K562 (cell line): ENCODE results near the gene PTCH1. TPM values are rescaled to one million over a fixed set of nuclear protein-coding genes. Genes with fewer than 3 reads are reported as not detected.
A peak's percentile ranks its signal among the peaks of the same experiment; 100 is the strongest.

ENCODE experiments used
- ATF4 ChIP-seq: fragments of 450-650 bp; formaldehyde crosslinking; IDR thresholded peaks from 2 replicates; pipeline ENCODE4 v1.4.0; 2022; ENCODE audit warnings: mild to moderate bottlenecking, moderate library complexity
- CTBP1 ChIP-seq: fragments of 450-650 bp; IDR thresholded peaks from 2 replicates; pipeline ENCODE4 v1.6.1; 2016; ENCODE audit warnings: borderline replicate concordance
- DEAF1 ChIP-seq: fragments of 450-650 bp; formaldehyde crosslinking; IDR thresholded peaks from 2 replicates; pipeline ENCODE4 v1.4.0; 2020; ENCODE audit warnings: mild to moderate bottlenecking, moderate library complexity
- EGR1 ChIP-seq: fragments of 450-650 bp; conservative IDR thresholded peaks from 2 replicates; pipeline ENCODE4 v1.6.1; 2017; ENCODE audit warnings: mild to moderate bottlenecking
- ESRRA ChIP-seq: fragments of 450-650 bp; IDR thresholded peaks from 2 replicates; pipeline ENCODE4 v1.6.1; 2014; ENCODE audit warnings: low read depth, mild to moderate bottlenecking, moderate library complexity, borderline replicate concordance
- EWSR1 ChIP-seq: fragments of 450-650 bp; IDR thresholded peaks from 2 replicates; pipeline ENCODE4 v1.6.1; 2018; ENCODE audit warnings: borderline replicate concordance, mild to moderate bottlenecking, low read depth, moderate library complexity; ENCODE audit not compliant: partially characterized antibody
- FIP1L1 ChIP-seq: fragments of 200-400 bp; formaldehyde crosslinking; IDR thresholded peaks from 2 replicates; pipeline ENCODE4 v1.6.1; 2018; ENCODE audit warnings: mild to moderate bottlenecking, low read depth, low read length; ENCODE audit not compliant: poor library complexity, severe bottlenecking
- IFI16 ChIP-seq: fragments of 250-450 bp; sonication (Bioruptor Pico); IDR thresholded peaks from 2 replicates; pipeline ENCODE4 v2.1.2; 2022; ENCODE audit warnings: mild to moderate bottlenecking, inconsistent platforms
- MAFF ChIP-seq: IDR thresholded peaks from 2 replicates; pipeline ENCODE4 v1.6.1; 2012; ENCODE audit warnings: low read length, improper control_type of control experiment
- MAFK ChIP-seq: IDR thresholded peaks from 2 replicates; pipeline ENCODE4 v1.6.1; 2011; ENCODE audit warnings: low read length, improper control_type of control experiment
- MTA2 ChIP-seq: fragments of 450-650 bp; IDR thresholded peaks from 2 replicates; pipeline ENCODE4 v1.6.1; 2016; ENCODE audit warnings: low read depth
- NFXL1 ChIP-seq: fragments of 450-650 bp; formaldehyde crosslinking; IDR thresholded peaks from 2 replicates; pipeline ENCODE4 v1.4.0; 2021; ENCODE audit warnings: mild to moderate bottlenecking
- PTTG1 ChIP-seq: fragments of 450-650 bp; IDR thresholded peaks from 2 replicates; pipeline ENCODE4 v1.6.1; 2016; ENCODE audit warnings: low read depth, mild to moderate bottlenecking, missing genetic modification characterization, missing compliant biosample characterization
- RERE ChIP-seq: sonication (generic); formaldehyde crosslinking; IDR thresholded peaks from 2 replicates; pipeline ENCODE4 v1.8.0; 2023; ENCODE audit warnings: missing genetic modification reagents, mild to moderate bottlenecking, borderline replicate concordance
- SUPT5H ChIP-seq: fragments of 450-650 bp; IDR thresholded peaks from 2 replicates; pipeline ENCODE4 v1.6.1; 2016
- TFAM ChIP-seq: fragments of 250-450 bp; sonication (Bioruptor Pico); conservative IDR thresholded peaks from 2 replicates; pipeline ENCODE4 v1.5.0; 2021; ENCODE audit warnings: mild to moderate bottlenecking, moderate library complexity
- ZC3H11A ChIP-seq: IDR thresholded peaks from 2 replicates; pipeline ENCODE4 v1.6.1; 2012; ENCODE audit warnings: low read depth, low read length, improper control_type of control experiment
- ZNF232 ChIP-seq: sonication (generic); formaldehyde crosslinking; IDR thresholded peaks from 2 replicates; pipeline ENCODE4 v1.8.0; 2022; ENCODE audit warnings: mild to moderate bottlenecking, missing genetic modification reagents
- ZNF512 ChIP-seq: IDR thresholded peaks from 2 replicates; pipeline ENCODE4 v1.6.1; 2016; ENCODE audit warnings: missing genetic modification characterization, missing compliant biosample characterization
- ZNF764 ChIP-seq: fragments of 250-450 bp; sonication (Bioruptor Pico); IDR thresholded peaks from 2 replicates; pipeline ENCODE4 v1.4.0; 2020; ENCODE audit warnings: low read depth, mild to moderate bottlenecking, moderate library complexity
- polyA plus RNA-seq, 8 experiments: library from polyadenylated mRNA; depleted of rRNA in 4 of 8; stranded (reverse) in 5 of 8; unstranded in 3 of 8; fragments of >200 nt; fragmentation: Nextera tagmentation in 2 of 8; fragmentation: Illumina TruSeq in 1 of 8; extraction: Ambion mirVana in 2 of 8; extraction: Trizol in 1 of 8; gene quantifications; 2 replicates each; pipeline versions ENCODE4 v1.2.1 to v1.2.3, GENCODE V29; 2011 to 2014; ENCODE audit warnings: inconsistent platforms in 1 of 8, missing spikeins in 1 of 8
- total RNA-seq, 7 experiments: library from RNA; depleted of rRNA in 6 of 7; stranded (reverse); fragments of >200 nt in 6 of 7; fragmentation: Illumina TruSeq in 2 of 7; extraction: Trizol in 2 of 7; gene quantifications; 2 replicates each; pipeline versions ENCODE4 v1.2.1 to v1.2.3, GENCODE V29; 2011 to 2021; ENCODE audit warnings: low replicate concordance in 1 of 7

The PTCH1 gene
- total and polyA plus RNA-seq, 9 of the 15 experiments (the other 6 are each of a cell fraction or from before 2014, with no cell fraction given) = 0.70 to 9.9 (median 3.8) TPM

GRCh38 chr9:95505717-95506427 lies 10.9 kb downstream of the PTCH1 start (continued):
- no peak for TF ChIP-seq RERE
- no peak for TF ChIP-seq ZNF232
- TF ChIP-seq PTTG1 (tag) = no peak
- TF ChIP-seq ZNF512 (tag) = no peak
- no peak for TF ChIP-seq MAFF
- no peak for TF ChIP-seq CTBP1
- TF ChIP-seq EWSR1 = no peak
- peak; percentile 79 for TF ChIP-seq EGR1
- no peak for TF ChIP-seq NFXL1 (CRISPR knock-in tag)
- peak; percentile 63 for TF ChIP-seq SUPT5H
- no peak for TF ChIP-seq ZC3H11A
- TF ChIP-seq DEAF1 (CRISPR knock-in tag) = no peak
- no peak for TF ChIP-seq ZNF764
- no peak for TF ChIP-seq MTA2
- no peak for TF ChIP-seq IFI16 (CRISPR knock-in tag)
- no peak for TF ChIP-seq MAFK
- TF ChIP-seq ESRRA = no peak
- no peak for TF ChIP-seq ATF4 (CRISPR knock-in tag)
- no peak for TF ChIP-seq TFAM
- no peak for TF ChIP-seq FIP1L1
